IMR-90 (cell line): Measurements from ENCODE around the gene ASMTL. TPM values are rescaled to one million over a fixed set of nuclear protein-coding genes. Genes with fewer than 3 reads are reported as not detected.

Experiments used
- ATAC-seq: fragments of 200-7000 bp; cut with Tn5 transposase; 2 replicates; pipeline ENCODE4 v1.9.1; 2020; ENCODE audit warnings: low read depth, mild to moderate bottlenecking, moderate library complexity
- BruUV-seq: library from RNA; stranded (reverse); fragments of 400-500 nt; replicated peaks from 2 replicates; lab custom pipeline; 2021; lab: Mats Ljungman, UMichigan
- CTCF ChIA-PET: fragments of 300-600 bp; formaldehyde crosslinking; extraction: SDS; loops from one replicate; lab custom pipeline; 2021; ENCODE audit warnings: antibody characterized with exemption; lab: Yijun Ruan, JAX
- POLR2A ChIA-PET: fragments of 300-600 bp; sonication (Branson Sonifier 250); formaldehyde crosslinking; loops from one replicate; lab custom pipeline; 2022; ENCODE audit warnings: antibody characterized with exemption; ENCODE audit not compliant: unreplicated experiment; lab: Charles Lee
- DNase-seq: peaks from one replicate; pipeline ENCODE4 v3.0.0; 2013
- H2AFZ ChIP-seq: replicated peaks from 2 replicates; pipeline ENCODE3; 2013; ENCODE audit warnings: low read length, mild to moderate bottlenecking; ENCODE audit not compliant: poor library complexity
- H2AK5ac ChIP-seq: 2 replicates; pipeline ENCODE4 v1.6.1; 2013; ENCODE audit warnings: low read depth, low read length, inconsistent platforms
- H2AK9ac ChIP-seq: replicated peaks from 2 replicates; pipeline ENCODE3; 2013; ENCODE audit warnings: mild to moderate bottlenecking, low read depth, low read length, moderate library complexity; ENCODE audit not compliant: poor library complexity
- H2BK120ac ChIP-seq: 2 replicates; pipeline ENCODE4 v1.6.1; 2013; ENCODE audit warnings: low read depth, low read length, inconsistent platforms
- H2BK15ac ChIP-seq: 3 replicates; pipeline ENCODE4 v1.6.1; 2013; ENCODE audit warnings: low read depth, low read length, inconsistent platforms
- H2BK20ac ChIP-seq: 2 replicates; pipeline ENCODE4 v1.6.1; 2013; ENCODE audit warnings: low read depth, mild to moderate bottlenecking, inconsistent platforms, low read length, moderate library complexity
- H2BK5ac ChIP-seq: 2 replicates; pipeline ENCODE4 v1.6.1; 2013; ENCODE audit warnings: mild to moderate bottlenecking, low read depth, low read length, inconsistent platforms; ENCODE audit not compliant: poor library complexity, severe bottlenecking
- H3K14ac ChIP-seq: replicated peaks from 2 replicates; pipeline ENCODE4 v1.6.1; 2013; ENCODE audit warnings: low read depth, low read length, inconsistent platforms
- H3K18ac ChIP-seq: 2 replicates; pipeline ENCODE4 v1.6.1; 2013; ENCODE audit warnings: low read depth, low read length, control low read depth
- H3K23ac ChIP-seq: 2 replicates; pipeline ENCODE4 v1.6.1; 2013; ENCODE audit warnings: low read depth, low read length, inconsistent platforms
- H3K27ac ChIP-seq: 2 replicates; pipeline ENCODE4 v1.5.1; 2013; ENCODE audit warnings: mild to moderate bottlenecking, control low read depth, low read length; ENCODE audit not compliant: insufficient read depth
- H3K27me3 ChIP-seq: 2 replicates; pipeline ENCODE4 v1.6.1; 2013; ENCODE audit warnings: low read length; ENCODE audit not compliant: control insufficient read depth, insufficient read depth
- H3K36me3 ChIP-seq: 2 replicates; pipeline ENCODE4 v1.6.1; 2013; ENCODE audit warnings: low read length, mixed read lengths; ENCODE audit not compliant: control insufficient read depth, insufficient read depth
- H3K4ac ChIP-seq: 2 replicates; pipeline ENCODE4 v1.6.1; 2013; ENCODE audit warnings: low read depth, low read length, inconsistent platforms
- H3K4me1 ChIP-seq: 2 replicates; pipeline ENCODE4 v1.6.1; 2013; ENCODE audit warnings: low read length, mixed read lengths; ENCODE audit not compliant: control insufficient read depth, insufficient read depth
- H3K4me2 ChIP-seq: 2 replicates; pipeline ENCODE4 v1.6.1; 2013; ENCODE audit warnings: low read depth, mild to moderate bottlenecking, control low read depth, low read length, moderate library complexity
- H3K4me3 ChIP-seq: 2 replicates; pipeline ENCODE4 v1.5.1; 2013; ENCODE audit warnings: low read depth, mild to moderate bottlenecking, control low read depth, low read length, moderate library complexity; ENCODE audit not compliant: insufficient read depth
- H3K56ac ChIP-seq: 2 replicates; pipeline ENCODE4 v1.6.1; 2013; ENCODE audit warnings: low read length, inconsistent platforms; ENCODE audit not compliant: insufficient read depth; ENCODE audit errors: extremely low read depth
- H3K79me1 ChIP-seq, 2 experiments: 2 replicates each; pipeline ENCODE4 v1.6.1; 2013; ENCODE audit warnings: low read length in 2 of 2, inconsistent platforms in 1 of 2, low read depth in 1 of 2
- H3K9ac ChIP-seq: 2 replicates; pipeline ENCODE4 v1.6.1; 2013; ENCODE audit warnings: low read depth, low read length, control low read depth
- H3K9me1 ChIP-seq: 2 replicates; pipeline ENCODE4 v1.6.1; 2013; ENCODE audit warnings: low read length, inconsistent platforms; ENCODE audit not compliant: insufficient read depth
- H3K9me3 ChIP-seq: 2 replicates; pipeline ENCODE4 v1.6.1; 2013; ENCODE audit warnings: low read length; ENCODE audit not compliant: control insufficient read depth, insufficient read depth
- H4K20me1 ChIP-seq: 2 replicates; pipeline ENCODE4 v1.6.1; 2013; ENCODE audit warnings: low read length, inconsistent platforms; ENCODE audit not compliant: insufficient read depth
- H4K5ac ChIP-seq: 2 replicates; pipeline ENCODE4 v1.6.1; 2013; ENCODE audit warnings: mild to moderate bottlenecking, low read depth, low read length, control low read depth
- H4K8ac ChIP-seq, 2 experiments: 2 replicates each; pipeline ENCODE4 v1.6.1; 2013; ENCODE audit warnings: low read depth in 2 of 2, low read length in 2 of 2, control low read depth in 1 of 2, inconsistent platforms in 1 of 2
- H4K91ac ChIP-seq: 2 replicates; pipeline ENCODE4 v1.6.1; 2013; ENCODE audit warnings: low read depth, low read length, inconsistent platforms; ENCODE audit not compliant: insufficient read depth
- CEBPB ChIP-seq: IDR thresholded peaks from 2 replicates; pipeline ENCODE4 v1.6.1; 2012; ENCODE audit warnings: low read depth, low read length, improper control_type of control experiment
- CTCF ChIP-seq: conservative IDR thresholded peaks from 2 replicates; pipeline ENCODE4 v1.5.1; 2012; ENCODE audit warnings: mild to moderate bottlenecking, low read depth, low read length, improper control_type of control experiment
- ELK1 ChIP-seq: fragments of 150-350 bp; IDR thresholded peaks from 2 replicates; pipeline ENCODE4 v1.6.1; 2016; ENCODE audit warnings: low read depth, mild to moderate bottlenecking, low read length, moderate library complexity, borderline replicate concordance
- MAZ ChIP-seq: IDR thresholded peaks from 2 replicates; pipeline ENCODE4 v1.6.1; 2012; ENCODE audit warnings: low read depth, mild to moderate bottlenecking, low read length, improper control_type of control experiment, moderate library complexity, borderline replicate concordance
- MXI1 ChIP-seq: IDR thresholded peaks from 2 replicates; pipeline ENCODE4 v1.6.1; 2012; ENCODE audit warnings: low read depth, mild to moderate bottlenecking, low read length, moderate library complexity, borderline replicate concordance
- POLR2A ChIP-seq: IDR thresholded peaks from 2 replicates; pipeline ENCODE4 v1.6.1; 2012; ENCODE audit warnings: mild to moderate bottlenecking, low read depth, low read length
- RFX5 ChIP-seq: IDR thresholded peaks from 2 replicates; pipeline ENCODE4 v1.8.0; 2012; ENCODE audit warnings: low read depth, mild to moderate bottlenecking, low read length, moderate library complexity
- USF2 ChIP-seq: fragments of 150-350 bp; IDR thresholded peaks from 2 replicates; pipeline ENCODE4 v1.6.1; 2017; ENCODE audit warnings: mild to moderate bottlenecking, antibody characterized with exemption, low read length, low read depth
- WGBS, 2 experiments: methylation state at CpG; one replicate each; pipeline versions ENCODE4 v1.1.5 to v1.1.7; 2013; ENCODE audit warnings: missing lambda C conversion rate in 2 of 2; ENCODE audit not compliant: insufficient read length in 1 of 2; ENCODE audit errors: extremely low coverage in 2 of 2; 5-methylcytosine and 5-hydroxymethylcytosine counted together
- dilution Hi-C: fragments of 300-500 bp; cut with HindIII; formaldehyde crosslinking; loops from one replicate; pipeline ENCODE4 v1.14.3; 2018; ENCODE audit warnings: low sequenced_read_pairs; ENCODE audit not compliant: unreplicated experiment
- in situ Hi-C: fragments of 300-500 bp; cut with MboI; formaldehyde crosslinking; loops from 3 replicates; pipeline ENCODE4 v1.14.3; 2019; ENCODE audit warnings: low sequenced_read_pairs, inconsistent platforms, mixed read lengths
- intact Hi-C: fragments of 100-400 bp; cut with micrococcal nuclease; formaldehyde crosslinking; loops from 2 replicates; pipeline ENCODE4 v1.10.0; 2022
- polyA plus RNA-seq, 3 experiments: library from polyadenylated mRNA; depleted of rRNA; stranded (reverse); fragments of >200 nt; gene quantifications; 2 replicates each; pipeline ENCODE4 v1.2.3, GENCODE V29; 2012; ENCODE audit warnings: low replicate concordance in 1 of 3
- total RNA-seq: library from RNA; depleted of rRNA; stranded (reverse); fragments of >200 nt; gene quantifications from 2 replicates; pipeline ENCODE4 v1.2.3, GENCODE V29; 2012

The ASMTL gene
- total and polyA plus RNA-seq, 2 of the 4 experiments (the other 2 are of a cell fraction): 13.4 to 33.4 TPM

- Histone ChIP-seq H3K4me3 (no peak overlapping the region), H3K36me3 (peaks cover 62% of the 10 kb centered on the region), H2AK5ac (no peak overlapping the region), H4K20me1 (peaks cover 72% of the 10 kb centered on the region), H3K4me1 (no peaks in the 10 kb centered on the region), H2BK5ac (no peak overlapping the region), H3K9me3 (no peaks in the 10 kb centered on the region), H2AFZ (peak overlapping the region; percentile 5), H2AK9ac (peak overlapping the region; percentile 37), H2BK15ac (no peak overlapping the region), H3K4ac (no peak overlapping the region), H4K8ac (no peak overlapping the region), H3K79me1 (peaks cover 5 to 51% of the 10 kb centered on the region in 2 experiments), H3K9me1 (peaks cover 6% of the 10 kb centered on the region; the same call in 1 of the 2 replicates), H3K4me2 (no peak overlapping the region), H3K23ac (no peak overlapping the region), H4K91ac (no peak overlapping the region), H4K5ac (no peak overlapping the region), H3K9ac (no peak overlapping the region), H3K18ac (no peak overlapping the region), H3K56ac (no peak overlapping the region), H2BK20ac (no peak overlapping the region), H3K27me3 (no peaks in the 10 kb centered on the region), H2BK120ac (no peak overlapping the region), H3K14ac (no peak overlapping the region), H3K27ac (no peak overlapping the region)
- BruUV-seq: no TSS peak
- TF ChIP-seq RFX5 (no peak), POLR2A (no peak), USF2 (no peak), MXI1 (no peak), ELK1 (no peak), MAZ (no peak), CEBPB (no peak), CTCF (no peak)
- no peak for DNase-seq
- in situ Hi-C loops (no loop called here), intact Hi-C loops (no loop called here), dilution Hi-C loops (no loop called here)
- ChIA-PET POLR2A (no interaction called here), CTCF (no interaction called here)
- ATAC-seq: no peak
- WGBS, 2 experiments: 93% methylated on average over 33 of the region's 51 CpGs; no CpG with 5 or more reads in 1 of the 2 experiments
Measured at GRCh38 chrX:1389181-1389992, 63.3 kb downstream of the ASMTL start.
